Mesenchymal stem cell (in vitro differentiated cells and primary cell): ENCODE data around the gene SNX8.

Source experiments
- DNase-seq: peaks from one replicate; pipeline ENCODE4 v3.0.0-alpha.2; 2013
- H2AFZ ChIP-seq: one replicate; pipeline ENCODE4 v1.6.1; 2013; ENCODE audit warnings: low read depth, mild to moderate bottlenecking, control low read depth, inconsistent platforms, low read length, moderate library complexity
- H2AK5ac ChIP-seq: 2 replicates; pipeline ENCODE4 v1.6.1; 2013; ENCODE audit warnings: low read length, moderate library complexity, mild to moderate bottlenecking, inconsistent platforms; ENCODE audit not compliant: severe bottlenecking
- H2BK120ac ChIP-seq: one replicate; pipeline ENCODE4 v1.6.1; 2013; ENCODE audit warnings: low read depth, mild to moderate bottlenecking, inconsistent platforms, low read length, moderate library complexity
- H2BK12ac ChIP-seq, 2 experiments: one replicate each; pipeline ENCODE4 v1.6.1; 2013; ENCODE audit warnings: inconsistent platforms in 2 of 2, low read length in 2 of 2, mild to moderate bottlenecking in 2 of 2, moderate library complexity in 2 of 2, control low read depth in 1 of 2
- H2BK15ac ChIP-seq: one replicate; pipeline ENCODE4 v1.6.1; 2013; ENCODE audit warnings: mild to moderate bottlenecking, low read depth, inconsistent platforms; ENCODE audit not compliant: poor library complexity, severe bottlenecking
- H2BK5ac ChIP-seq: 2 replicates; pipeline ENCODE4 v1.6.1; 2013; ENCODE audit warnings: low read depth, mild to moderate bottlenecking, low read length, control low read depth, inconsistent platforms; ENCODE audit not compliant: poor library complexity, severe bottlenecking
- H3K14ac ChIP-seq, 2 experiments: one replicate each; pipeline ENCODE4 v1.6.1; 2013; ENCODE audit warnings: inconsistent platforms in 2 of 2, low read length in 2 of 2, control low read depth in 1 of 2, mild to moderate bottlenecking in 1 of 2, moderate library complexity in 1 of 2
- H3K18ac ChIP-seq, 2 experiments: one replicate each; pipeline ENCODE4 v1.6.1; 2013; ENCODE audit warnings: inconsistent platforms in 2 of 2, low read length in 2 of 2, control low read depth in 1 of 2, low read depth in 1 of 2, mild to moderate bottlenecking in 1 of 2
- H3K23ac ChIP-seq, 2 experiments: one replicate each; pipeline ENCODE4 v1.6.1; 2013; ENCODE audit warnings: inconsistent platforms in 2 of 2, low read length in 2 of 2, mild to moderate bottlenecking in 2 of 2, moderate library complexity in 2 of 2, control low read depth in 1 of 2
- H3K27ac ChIP-seq: 2 replicates; pipeline ENCODE4 v1.5.1; 2013; ENCODE audit warnings: mild to moderate bottlenecking, moderate library complexity, low read length, control low read depth, inconsistent platforms; ENCODE audit not compliant: poor library complexity, severe bottlenecking
- H3K27me3 ChIP-seq, 2 experiments: 2 replicates each; pipeline versions ENCODE4 v1.6.1 to v1.7.0; 2013; ENCODE audit warnings: low read length in 2 of 2, mild to moderate bottlenecking in 2 of 2, moderate library complexity in 2 of 2, control low read depth in 1 of 2, inconsistent platforms in 1 of 2; ENCODE audit not compliant: control insufficient read depth in 1 of 2, insufficient read depth in 1 of 2
- H3K36me3 ChIP-seq, 2 experiments: 2 replicates each; pipeline versions ENCODE4 v1.6.1 to v1.7.0; 2013; ENCODE audit warnings: low read length in 2 of 2, control low read depth in 1 of 2, inconsistent platforms in 1 of 2, low read depth in 1 of 2, mild to moderate bottlenecking in 1 of 2; ENCODE audit not compliant: insufficient read depth in 2 of 2, control insufficient read depth in 1 of 2
- H3K4ac ChIP-seq, 2 experiments: one replicate each; pipeline ENCODE4 v1.6.1; 2013; ENCODE audit warnings: inconsistent platforms in 2 of 2, low read length in 2 of 2, mild to moderate bottlenecking in 2 of 2, moderate library complexity in 2 of 2, control low read depth in 1 of 2, low read depth in 1 of 2
- H3K4me1 ChIP-seq: 2 replicates; pipeline ENCODE4 v1.6.1; 2013; ENCODE audit warnings: low read depth, low read length, control low read depth; ENCODE audit not compliant: control insufficient read depth, insufficient read depth
- H3K4me2 ChIP-seq: 2 replicates; pipeline ENCODE4 v1.6.1; 2013; ENCODE audit warnings: low read length, mild to moderate bottlenecking, inconsistent platforms; ENCODE audit not compliant: poor library complexity, severe bottlenecking
- H3K4me3 ChIP-seq, 2 experiments: 2 replicates each; pipeline versions ENCODE4 v1.5.1 to v1.7.0; 2013; ENCODE audit warnings: low read length in 2 of 2, mild to moderate bottlenecking in 2 of 2, control low read depth in 1 of 2, low read depth in 1 of 2; ENCODE audit not compliant: insufficient read depth in 1 of 2
- H3K79me1 ChIP-seq: replicated peaks from 2 replicates; pipeline ENCODE4 v1.6.1; 2013; ENCODE audit warnings: mild to moderate bottlenecking, control low read depth, low read length, inconsistent platforms; ENCODE audit not compliant: poor library complexity, severe bottlenecking
- H3K9ac ChIP-seq: 2 replicates; pipeline ENCODE4 v1.7.0; 2013; ENCODE audit warnings: mild to moderate bottlenecking, low read length, moderate library complexity
- H3K9me3 ChIP-seq: 2 replicates; pipeline ENCODE4 v1.7.0; 2013; ENCODE audit warnings: mild to moderate bottlenecking, low read length; ENCODE audit not compliant: control insufficient read depth
- H4K8ac ChIP-seq: one replicate; pipeline ENCODE4 v1.6.1; 2013; ENCODE audit warnings: inconsistent platforms, mild to moderate bottlenecking, low read length, moderate library complexity
- H4K91ac ChIP-seq: one replicate; pipeline ENCODE4 v1.6.1; 2013; ENCODE audit warnings: mild to moderate bottlenecking, low read length, inconsistent platforms
- WGBS: methylation state at CpG from one replicate; pipeline ENCODE4 v1.1.7; 2013; ENCODE audit warnings: mixed read lengths; 5-methylcytosine and 5-hydroxymethylcytosine counted together

Gene SNX8

DNA sequence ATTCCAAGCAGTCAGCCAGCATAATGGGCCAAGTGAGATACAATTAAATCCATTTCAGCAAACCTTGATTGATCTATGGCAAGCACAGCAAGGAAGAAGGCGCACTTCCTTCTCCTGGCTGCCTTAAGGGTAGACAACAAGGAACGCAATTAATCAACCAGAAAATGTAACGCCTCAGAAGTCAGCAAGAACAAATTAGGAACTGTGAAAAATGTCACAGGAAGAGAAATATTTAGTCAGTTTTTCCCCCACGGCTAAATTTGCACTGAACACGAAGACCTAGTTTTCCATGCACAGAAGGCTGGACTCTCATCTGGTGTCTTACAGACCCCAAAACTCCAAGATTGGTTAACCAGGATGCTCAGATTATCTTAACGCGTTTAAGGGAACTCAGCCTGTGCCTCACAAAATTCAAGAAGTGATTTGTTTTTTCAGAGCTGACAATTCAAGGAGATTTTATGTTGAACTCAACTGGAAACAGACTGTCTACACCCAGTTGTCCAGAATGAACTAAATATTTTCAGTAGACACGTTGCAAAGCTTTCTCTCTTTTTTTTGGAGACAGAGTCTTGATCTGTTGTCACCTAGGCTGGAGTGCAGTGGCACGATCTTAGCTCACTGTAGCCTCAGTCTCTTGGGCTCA lies 14.2 kb downstream of the SNX8 start:
- Histone ChIP-seq H3K4me2 (no peak overlapping the region), H2AK5ac (no peak overlapping the region), H3K9me3 (no peaks in the 10 kb centered on the region), H3K18ac (no peak overlapping the region), H3K9ac (peak overlapping the region; percentile 75), H3K14ac (no peak overlapping the region), H3K79me1 (peaks cover 26% of the 10 kb centered on the region), H3K27me3 (no peaks in the 10 kb centered on the region), H3K27ac (no peak overlapping the region), H2AFZ (no peak overlapping the region), H4K8ac (no peak overlapping the region), H2BK12ac (no peak overlapping the region), H3K4me3 (no peak overlapping the region), H3K36me3 (no peaks in the 10 kb centered on the region), H3K4ac (no peak overlapping the region), H4K91ac (no peak overlapping the region), H2BK15ac (no peak overlapping the region), H3K4me1 (peaks cover 4% of the 10 kb centered on the region), H3K23ac (no peak overlapping the region), H2BK5ac (no peak overlapping the region), H2BK120ac (no peak overlapping the region)
- 92% methylated on average over 9 of the region's 9 CpGs for WGBS
- DNase-seq, result no peak

DNA sequence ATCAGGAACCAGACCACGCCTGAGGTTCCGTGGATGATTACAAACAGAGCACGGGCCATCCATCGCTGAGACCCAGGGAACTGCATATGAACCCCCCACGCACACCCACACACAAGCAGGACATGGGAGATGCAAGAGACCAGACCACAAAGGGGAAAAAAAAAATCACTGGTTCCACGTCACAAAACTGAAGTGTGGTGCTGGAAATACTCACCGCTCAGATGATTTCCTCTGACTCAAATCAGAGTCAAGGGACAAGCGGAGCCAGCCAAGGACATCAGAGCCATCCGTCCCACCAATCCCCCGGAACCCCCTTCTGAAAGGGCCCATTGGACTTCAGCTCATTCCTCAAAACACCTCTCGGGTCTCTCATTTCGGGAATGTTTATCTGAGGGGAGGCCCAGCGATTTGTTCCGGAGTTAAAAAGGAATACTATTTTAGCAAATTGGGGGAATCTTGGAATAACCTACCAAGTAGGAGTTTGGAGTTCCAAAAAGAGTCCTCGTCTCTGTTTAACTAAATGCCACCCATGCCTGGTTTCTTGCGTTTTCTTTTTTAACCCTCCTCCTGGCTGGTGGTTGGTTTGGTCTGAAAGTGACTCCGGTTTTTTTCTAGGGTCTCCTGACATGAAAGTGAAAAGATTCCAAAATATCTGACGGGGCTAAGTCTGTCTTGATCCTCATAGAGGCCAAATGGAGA lies 15.0 kb downstream of the SNX8 start:
- no peak overlapping the region for H2BK12ac ChIP-seq
- no peak overlapping the region for H3K14ac ChIP-seq
- DNase-seq, result peak; percentile 47
- H3K9ac ChIP-seq, result peak overlapping the region; percentile 75
- H3K9me3 ChIP-seq, result no peaks in the 10 kb centered on the region
- H3K79me1 ChIP-seq, result peaks cover 29% of the 10 kb centered on the region
- H2AFZ ChIP-seq, result no peak overlapping the region
- H3K27ac ChIP-seq, result no peak overlapping the region
- no peak overlapping the region for H3K4me3 ChIP-seq
- no peak overlapping the region for H4K8ac ChIP-seq
- WGBS, result 94% methylated on average over 18 of the region's 18 CpGs
- peaks cover 4% of the 10 kb centered on the region for H3K4me1 ChIP-seq
- H3K4ac ChIP-seq, result no peak overlapping the region
- no peaks in the 10 kb centered on the region for H3K27me3 ChIP-seq
- no peak overlapping the region for H3K23ac ChIP-seq
- no peak overlapping the region for H4K91ac ChIP-seq
- no peaks in the 10 kb centered on the region for H3K36me3 ChIP-seq
- peak overlapping the region; percentile 13 for H2AK5ac ChIP-seq
- no peak overlapping the region for H2BK15ac ChIP-seq
- no peak overlapping the region for H2BK120ac ChIP-seq
- H2BK5ac ChIP-seq, result no peak overlapping the region
- no peak overlapping the region for H3K4me2 ChIP-seq
- H3K18ac ChIP-seq, result no peak overlapping the region

DNA sequence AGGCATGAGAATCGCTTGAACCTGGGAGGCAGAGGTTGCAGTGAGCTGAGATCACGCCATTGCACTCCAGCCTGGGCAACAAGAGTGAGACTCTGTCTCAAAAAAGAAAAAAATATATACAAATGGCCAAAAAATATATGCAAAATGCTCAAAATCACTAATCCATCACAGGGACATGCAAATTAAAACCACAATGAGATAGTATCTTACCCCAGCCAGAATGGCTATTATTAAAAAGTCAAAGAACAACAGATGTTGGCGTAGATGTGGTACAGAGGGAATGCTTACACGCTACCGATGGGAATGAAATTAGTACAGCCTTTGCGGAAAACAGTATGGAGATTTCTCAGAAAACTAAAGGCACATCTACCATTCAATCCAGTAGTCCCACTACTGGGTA lies 17.4 kb downstream of the SNX8 start:
- H2BK15ac ChIP-seq, result no peak overlapping the region
- no peaks in the 10 kb centered on the region for H3K27me3 ChIP-seq
- no peak overlapping the region for H3K4me3 ChIP-seq
- no peak overlapping the region for H3K4me2 ChIP-seq
- H4K91ac ChIP-seq, result no peak overlapping the region
- no peaks in the 10 kb centered on the region for H3K9me3 ChIP-seq
- H3K27ac ChIP-seq, result no peak overlapping the region
- H2BK120ac ChIP-seq, result no peak overlapping the region
- no peak overlapping the region for H2BK12ac ChIP-seq
- peaks cover 36% of the 10 kb centered on the region for H3K79me1 ChIP-seq
- DNase-seq, result no peak
- H3K4ac ChIP-seq, result no peak overlapping the region
- H2BK5ac ChIP-seq, result no peak overlapping the region
- H4K8ac ChIP-seq, result no peak overlapping the region
- no peaks in the 10 kb centered on the region for H3K36me3 ChIP-seq
- no peak overlapping the region for H3K9ac ChIP-seq
- no peak overlapping the region for H3K14ac ChIP-seq
- peaks cover 4% of the 10 kb centered on the region for H3K4me1 ChIP-seq
- H2AFZ ChIP-seq, result no peak overlapping the region
- H3K23ac ChIP-seq, result no peak overlapping the region
- H3K18ac ChIP-seq, result no peak overlapping the region
- 100% methylated on average over 5 of the region's 6 CpGs for WGBS
- H2AK5ac ChIP-seq, result no peak overlapping the region

DNA sequence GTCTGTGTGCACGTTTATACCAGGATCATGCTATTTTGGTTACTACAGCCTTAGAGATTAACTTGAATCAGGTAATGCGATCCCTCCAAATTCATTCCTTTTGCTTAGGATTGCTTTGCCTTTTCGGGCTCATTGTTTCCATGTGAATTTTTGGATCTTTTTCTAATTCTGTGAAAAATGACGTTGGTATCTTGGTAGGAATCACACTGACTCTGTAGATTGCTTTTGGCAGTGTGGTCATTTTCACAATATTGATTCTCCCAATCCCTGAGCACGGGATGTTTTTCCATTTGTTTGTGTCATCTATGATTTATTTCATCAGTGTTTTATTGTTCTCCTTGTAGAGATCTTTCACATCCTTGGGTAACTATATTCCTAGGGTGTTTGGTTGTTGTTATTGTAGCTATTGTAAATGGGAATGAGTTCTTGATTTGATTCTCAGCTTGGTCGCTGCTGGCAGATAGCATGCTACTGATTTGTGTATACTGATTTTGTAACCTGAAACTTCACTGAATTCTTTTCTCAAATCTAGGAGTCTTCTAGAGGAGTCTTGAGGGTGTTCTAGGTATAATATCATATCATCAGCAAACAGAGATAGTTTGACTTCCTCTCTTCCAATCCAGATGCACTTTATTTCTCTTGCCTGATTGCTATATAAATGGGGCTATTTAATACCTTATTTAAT lies 18.2 kb downstream of the SNX8 start:
- no peak for DNase-seq
- Histone ChIP-seq H3K4me3 (no peak overlapping the region), H3K18ac (no peak overlapping the region), H3K27me3 (no peaks in the 10 kb centered on the region), H3K4me2 (no peak overlapping the region), H3K36me3 (peaks cover 0 to 2% of the 10 kb centered on the region in 2 experiments), H3K9ac (no peak overlapping the region), H4K8ac (no peak overlapping the region), H3K4ac (no peak overlapping the region), H3K27ac (no peak overlapping the region), H3K79me1 (peaks cover 33% of the 10 kb centered on the region), H2BK5ac (no peak overlapping the region), H2AFZ (no peak overlapping the region), H2BK12ac (no peak overlapping the region), H3K4me1 (peaks cover 1% of the 10 kb centered on the region), H2AK5ac (no peak overlapping the region), H3K14ac (no peak overlapping the region), H3K23ac (no peak overlapping the region), H2BK15ac (no peak overlapping the region), H2BK120ac (no peak overlapping the region), H4K91ac (no peak overlapping the region), H3K9me3 (no peaks in the 10 kb centered on the region)
- WGBS, result 94% methylated on average over 4 of the region's 6 CpGs
